22Rv1 (cell line): ENCODE results near the gene RNU6-9.

Experiments
- ZFX ChIP-seq: fragments of 450-650 bp; IDR thresholded peaks from 2 replicates; pipeline ENCODE4 v1.6.1; 2017; ENCODE audit warnings: antibody characterized with exemption, borderline replicate concordance
- TF ChIP-seq, protein P1 (sequence below): fragments of 450-650 bp; IDR thresholded peaks from 2 replicates; pipeline ENCODE4 v1.5.1; 2017; ENCODE audit warnings: mild to moderate bottlenecking

DNA sequence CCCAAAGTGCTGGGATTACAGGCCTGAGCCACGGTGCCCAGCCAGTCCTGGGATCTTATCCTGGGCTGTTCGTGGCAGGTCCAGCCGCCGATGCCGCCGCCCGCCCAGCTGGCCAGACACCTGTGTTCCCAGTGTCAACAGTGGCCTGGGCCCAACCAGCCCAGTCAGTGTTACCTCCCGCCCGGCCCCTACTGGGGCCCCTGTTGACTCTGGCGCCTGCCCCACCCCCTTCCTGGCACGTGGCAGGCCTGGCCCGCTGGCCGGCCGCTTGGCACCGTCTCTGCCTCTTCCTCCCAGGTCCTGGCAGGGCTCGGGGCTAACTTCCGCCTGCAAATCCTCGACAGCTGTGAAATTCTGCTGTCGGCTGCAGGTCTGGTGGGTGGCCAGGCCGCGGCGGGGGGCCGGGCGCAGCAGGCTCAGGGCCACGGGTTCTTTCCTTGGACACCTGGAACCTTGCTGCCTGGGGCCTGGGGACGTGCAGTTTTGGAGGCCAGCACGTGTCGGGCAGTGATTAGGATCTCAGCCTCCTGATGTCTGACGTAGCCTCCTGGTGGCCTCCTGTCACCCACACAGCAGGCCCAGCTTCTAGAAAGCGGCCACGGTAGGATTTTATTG lies 41.7 kb downstream of the RNU6-9 start:
- TF ChIP-seq, protein P1, sequence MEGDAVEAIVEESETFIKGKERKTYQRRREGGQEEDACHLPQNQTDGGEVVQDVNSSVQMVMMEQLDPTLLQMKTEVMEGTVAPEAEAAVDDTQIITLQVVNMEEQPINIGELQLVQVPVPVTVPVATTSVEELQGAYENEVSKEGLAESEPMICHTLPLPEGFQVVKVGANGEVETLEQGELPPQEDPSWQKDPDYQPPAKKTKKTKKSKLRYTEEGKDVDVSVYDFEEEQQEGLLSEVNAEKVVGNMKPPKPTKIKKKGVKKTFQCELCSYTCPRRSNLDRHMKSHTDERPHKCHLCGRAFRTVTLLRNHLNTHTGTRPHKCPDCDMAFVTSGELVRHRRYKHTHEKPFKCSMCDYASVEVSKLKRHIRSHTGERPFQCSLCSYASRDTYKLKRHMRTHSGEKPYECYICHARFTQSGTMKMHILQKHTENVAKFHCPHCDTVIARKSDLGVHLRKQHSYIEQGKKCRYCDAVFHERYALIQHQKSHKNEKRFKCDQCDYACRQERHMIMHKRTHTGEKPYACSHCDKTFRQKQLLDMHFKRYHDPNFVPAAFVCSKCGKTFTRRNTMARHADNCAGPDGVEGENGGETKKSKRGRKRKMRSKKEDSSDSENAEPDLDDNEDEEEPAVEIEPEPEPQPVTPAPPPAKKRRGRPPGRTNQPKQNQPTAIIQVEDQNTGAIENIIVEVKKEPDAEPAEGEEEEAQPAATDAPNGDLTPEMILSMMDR: no peak
- no peak for TF ChIP-seq ZFX
